ENCODE measurements around the gene MYO1E.

The MYO1E gene

DNA sequence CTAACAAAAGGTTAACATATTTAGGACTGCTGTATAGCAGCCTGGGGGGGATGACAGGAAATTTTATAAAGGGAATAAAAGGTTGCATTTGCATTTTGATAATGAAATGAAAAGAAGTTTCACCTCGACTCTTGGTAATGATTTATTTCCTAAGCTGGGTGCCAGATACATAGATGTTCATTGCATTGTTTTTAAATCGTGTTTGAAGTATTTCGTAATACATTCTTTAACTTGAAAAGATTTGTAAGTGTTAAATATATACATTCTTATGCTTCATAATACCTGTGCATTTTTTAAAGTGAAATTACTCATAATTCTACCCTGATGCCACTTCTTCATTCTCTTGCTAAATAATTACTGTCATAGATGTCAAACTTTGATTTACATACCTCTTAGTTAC lies 143.2 kb downstream of the MYO1E start:
- no peak for DNase-seq (ENCODE audit: extremely low spot score)
- ChIA-PET CTCF (no interaction called here), POLR2A (no interaction called here)
- no peak for TF ChIP-seq L3MBTL2 (conservative IDR thresholded peaks at IDR 0.05)
- TF ChIP-seq HDGF (IDR thresholded peaks at IDR 0.05; ENCODE audit: borderline replicate concordance) = no peak
- TF ChIP-seq, protein P1, sequence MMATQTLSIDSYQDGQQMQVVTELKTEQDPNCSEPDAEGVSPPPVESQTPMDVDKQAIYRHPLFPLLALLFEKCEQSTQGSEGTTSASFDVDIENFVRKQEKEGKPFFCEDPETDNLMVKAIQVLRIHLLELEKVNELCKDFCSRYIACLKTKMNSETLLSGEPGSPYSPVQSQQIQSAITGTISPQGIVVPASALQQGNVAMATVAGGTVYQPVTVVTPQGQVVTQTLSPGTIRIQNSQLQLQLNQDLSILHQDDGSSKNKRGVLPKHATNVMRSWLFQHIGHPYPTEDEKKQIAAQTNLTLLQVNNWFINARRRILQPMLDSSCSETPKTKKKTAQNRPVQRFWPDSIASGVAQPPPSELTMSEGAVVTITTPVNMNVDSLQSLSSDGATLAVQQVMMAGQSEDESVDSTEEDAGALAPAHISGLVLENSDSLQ (IDR thresholded peaks at IDR 0.05) = no peak
- no peak for TF ChIP-seq ELF4 (IDR thresholded peaks at IDR 0.05)
- TF ChIP-seq LEF1 (IDR thresholded peaks at IDR 0.05; ENCODE audit: borderline replicate concordance) = no peak
- TF ChIP-seq CTBP1 (IDR thresholded peaks at IDR 0.05; ENCODE audit: borderline replicate concordance) = no peak
- no peak for TF ChIP-seq FOXM1 (IDR thresholded peaks at IDR 0.05; ENCODE audit: borderline replicate concordance)
- TF ChIP-seq ZNF384 (IDR thresholded peaks at IDR 0.05) = no peak
- TF ChIP-seq FOXK2 (IDR thresholded peaks at IDR 0.05) = no peak
- no peak for TF ChIP-seq NFRKB (IDR thresholded peaks at IDR 0.05)
- TF ChIP-seq SUZ12 (IDR thresholded peaks at IDR 0.05) = no peak
- TF ChIP-seq FOXA1 (IDR thresholded peaks at IDR 0.05) = no peak
- no peak for TF ChIP-seq TARDBP (IDR thresholded peaks at IDR 0.05)
- no peak for TF ChIP-seq ARNT (IDR thresholded peaks at IDR 0.05)
- no peak for TF ChIP-seq SP1 (IDR thresholded peaks at IDR 0.05)
- TF ChIP-seq BHLHE40 (IDR thresholded peaks at IDR 0.05; ENCODE audit: borderline replicate concordance) = no peak

DNA sequence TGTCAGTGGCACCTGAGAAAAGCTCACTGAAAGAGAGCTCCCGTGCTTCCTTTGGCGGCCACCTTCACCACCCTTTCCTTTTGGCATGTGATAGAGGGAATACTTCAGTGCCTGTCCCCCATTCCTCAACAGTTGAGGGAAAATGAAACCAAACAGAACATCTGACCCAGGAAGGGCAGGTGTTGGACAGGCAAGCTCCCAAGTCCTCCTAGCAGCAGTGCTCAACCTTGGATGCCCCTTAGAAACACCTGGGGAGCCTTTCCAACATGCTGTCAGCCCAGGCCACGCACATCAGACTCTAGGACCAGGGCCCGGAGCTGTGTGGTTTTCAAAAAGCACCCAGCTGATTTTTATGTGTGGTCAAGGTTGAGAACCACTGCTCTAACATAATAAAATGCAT lies 143.7 kb downstream of the MYO1E start:
- no peak for DNase-seq (ENCODE audit: extremely low spot score)
- CTCF ChIA-PET = no interaction called here
- POLR2A ChIA-PET = no interaction called here
- TF ChIP-seq, protein P1 (IDR thresholded peaks at IDR 0.05) = no peak
- TF ChIP-seq NFRKB (IDR thresholded peaks at IDR 0.05) (no peak), FOXA1 (IDR thresholded peaks at IDR 0.05) (no peak), FOXM1 (IDR thresholded peaks at IDR 0.05; ENCODE audit: borderline replicate concordance) (no peak), L3MBTL2 (conservative IDR thresholded peaks at IDR 0.05) (no peak), BHLHE40 (IDR thresholded peaks at IDR 0.05; ENCODE audit: borderline replicate concordance) (no peak)

DNA sequence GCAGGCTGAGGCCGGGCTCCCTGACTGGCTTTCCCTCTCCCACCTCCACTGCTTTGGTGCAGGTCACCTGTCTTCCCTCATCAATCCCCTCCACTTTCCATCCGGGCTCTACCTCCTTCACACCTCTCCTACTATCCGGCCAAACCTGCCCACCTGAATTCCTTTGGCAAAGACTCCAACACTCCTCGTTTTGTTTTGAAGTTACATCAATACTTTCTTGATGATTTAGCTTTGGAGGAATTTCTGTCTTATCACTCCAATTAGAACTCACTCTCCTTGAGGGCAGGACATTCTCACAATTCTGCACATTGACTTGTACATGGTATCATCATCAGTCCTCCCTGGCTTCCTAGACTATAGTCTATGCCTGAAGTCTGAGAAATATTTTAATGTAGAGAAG lies 145.7 kb downstream of the MYO1E start:
- POLR2A ChIA-PET = no interaction called here

DNA sequence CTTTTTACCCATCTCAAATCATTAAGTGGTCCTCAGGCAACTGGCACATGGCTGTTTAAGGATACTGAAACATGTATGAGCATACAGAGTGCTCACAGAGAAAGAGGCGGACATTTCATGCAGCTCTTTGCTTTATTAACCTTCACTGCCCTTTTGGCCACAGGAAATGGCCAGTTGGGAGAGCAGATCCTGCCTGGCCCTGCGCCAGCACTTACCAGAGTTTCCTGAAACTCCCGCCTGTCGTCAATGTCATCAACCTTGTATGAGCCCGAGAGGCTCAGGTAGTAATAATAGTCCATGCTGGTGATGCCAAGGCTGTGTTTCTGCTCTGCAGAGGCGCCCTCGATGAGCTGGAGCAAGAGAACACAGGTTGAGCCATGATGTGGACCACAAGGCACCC lies 148.2 kb downstream of the MYO1E start:
- CTCF ChIA-PET = interaction anchor here (0.6 kb wide), 1 partner anchor 34 kb away, joined by 4 read pairs; no protein-coding TSS in a partner anchor
- POLR2A ChIA-PET = interaction anchor here (0.6 kb wide), 1 partner anchor 148 kb away, joined by 3 read pairs; the partner anchor contains the start of gene MYO1E
- TF ChIP-seq L3MBTL2 (conservative IDR thresholded peaks at IDR 0.05) (no peak), NFRKB (IDR thresholded peaks at IDR 0.05) (no peak), FOXM1 (IDR thresholded peaks at IDR 0.05; ENCODE audit: borderline replicate concordance) (no peak), BHLHE40 (IDR thresholded peaks at IDR 0.05; ENCODE audit: borderline replicate concordance) (no peak), SP1 (IDR thresholded peaks at IDR 0.05) (no peak), SUZ12 (IDR thresholded peaks at IDR 0.05) (no peak), ARNT (IDR thresholded peaks at IDR 0.05) (no peak), ELF4 (IDR thresholded peaks at IDR 0.05) (no peak), HDGF (IDR thresholded peaks at IDR 0.05; ENCODE audit: borderline replicate concordance) (no peak), ZNF384 (IDR thresholded peaks at IDR 0.05) (no peak), FOXA1 (IDR thresholded peaks at IDR 0.05) (no peak), LEF1 (IDR thresholded peaks at IDR 0.05; ENCODE audit: borderline replicate concordance) (no peak)
- TF ChIP-seq, protein P1 (IDR thresholded peaks at IDR 0.05) = no peak
- no peak for DNase-seq (ENCODE audit: extremely low spot score)

More for the DNA sequence above, 145.7 kb downstream of the MYO1E start:
- CTCF ChIA-PET = no interaction called here
- no peak for DNase-seq (ENCODE audit: extremely low spot score)
- TF ChIP-seq TARDBP (IDR thresholded peaks at IDR 0.05) (no peak), NFRKB (IDR thresholded peaks at IDR 0.05) (no peak), SP1 (IDR thresholded peaks at IDR 0.05) (no peak), ARNT (IDR thresholded peaks at IDR 0.05) (no peak), FOXA1 (IDR thresholded peaks at IDR 0.05) (no peak), HDGF (IDR thresholded peaks at IDR 0.05; ENCODE audit: borderline replicate concordance) (no peak), FOXK2 (IDR thresholded peaks at IDR 0.05) (no peak), FOXM1 (IDR thresholded peaks at IDR 0.05; ENCODE audit: borderline replicate concordance) (no peak), L3MBTL2 (conservative IDR thresholded peaks at IDR 0.05) (no peak), ZNF384 (IDR thresholded peaks at IDR 0.05) (no peak)
- TF ChIP-seq, protein P1 (IDR thresholded peaks at IDR 0.05) = no peak

DNA sequence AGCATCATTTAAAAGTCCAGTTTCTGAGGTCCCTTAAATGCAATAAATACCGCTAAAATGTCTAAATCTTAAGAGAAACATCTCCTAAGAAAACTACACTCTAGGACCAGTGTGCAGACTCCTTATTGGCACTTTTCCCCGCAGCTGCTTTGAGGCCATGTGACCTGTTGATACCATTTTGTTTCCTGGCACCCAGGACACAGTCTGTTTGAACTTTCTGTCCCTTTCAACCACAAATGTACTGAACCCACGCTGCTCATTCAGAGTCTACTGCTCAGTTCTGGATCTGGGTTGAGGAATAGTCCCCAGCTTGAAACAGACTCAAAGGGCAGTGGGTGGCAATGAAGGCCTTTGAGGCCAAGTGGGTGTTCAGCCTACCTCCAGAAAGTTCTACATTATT lies 148.9 kb downstream of the MYO1E start:
- no peak for TF ChIP-seq HDGF (IDR thresholded peaks at IDR 0.05; ENCODE audit: borderline replicate concordance)
- no peak for TF ChIP-seq FOXK2 (IDR thresholded peaks at IDR 0.05)
- TF ChIP-seq BHLHE40 (IDR thresholded peaks at IDR 0.05; ENCODE audit: borderline replicate concordance) = no peak
- TF ChIP-seq SP1 (IDR thresholded peaks at IDR 0.05) = no peak
- TF ChIP-seq ARNT (IDR thresholded peaks at IDR 0.05) = no peak
- TF ChIP-seq FOXA1 (IDR thresholded peaks at IDR 0.05) = no peak
- no peak for TF ChIP-seq L3MBTL2 (conservative IDR thresholded peaks at IDR 0.05)
- no peak for TF ChIP-seq NFRKB (IDR thresholded peaks at IDR 0.05)
- TF ChIP-seq, protein P1 (IDR thresholded peaks at IDR 0.05) = no peak
- no peak for TF ChIP-seq ELF4 (IDR thresholded peaks at IDR 0.05)
- no peak for TF ChIP-seq FOXM1 (IDR thresholded peaks at IDR 0.05; ENCODE audit: borderline replicate concordance)
- no peak for TF ChIP-seq ZNF384 (IDR thresholded peaks at IDR 0.05)
- TF ChIP-seq TARDBP (IDR thresholded peaks at IDR 0.05) = no peak
- no peak for TF ChIP-seq SUZ12 (IDR thresholded peaks at IDR 0.05)
- TF ChIP-seq CTBP1 (IDR thresholded peaks at IDR 0.05; ENCODE audit: borderline replicate concordance) = no peak
- no peak for TF ChIP-seq LEF1 (IDR thresholded peaks at IDR 0.05; ENCODE audit: borderline replicate concordance)
- DNase-seq (ENCODE audit: extremely low spot score) = no peak
- ChIA-PET POLR2A (interaction anchor here (0.6 kb wide), 1 partner anchor 149 kb away, joined by 3 read pairs; the partner anchor contains the start of gene MYO1E), CTCF (interaction anchor here (0.6 kb wide), 1 partner anchor 35 kb away, joined by 4 read pairs; no protein-coding TSS in a partner anchor)

All from HEK293T (cell line).